ENCODE results near the gene LIMD2. TPM values are rescaled to one million over a fixed set of nuclear protein-coding genes. Genes with fewer than 3 reads are reported as not detected.

LIMD2 gene
- total RNA-seq = 9.9 and 16.6 TPM in 2 replicates

GRCh38 chr17:63699638-63700527 lies at the start of gene LIMD2:
Gene LIMD2 (minus strand): TSS chr17:63700125. CDS start chr17:63699298, 827 bp downstream.

GRCh38 chr17:63741408-63742173 lies 41.7 kb upstream of the LIMD2 start, which contains the start of gene STRADA:
Gene STRADA (minus strand): TSS chr17:63741799. CDS start chr17:63728369, 13,430 bp downstream.

Other genes with a start within 250 kb of the LIMD2 start
- 0.14 and 0.44 TPM in 2 replicates for gene ACE, start 223.1 kb downstream of the LIMD2 start, total RNA-seq
- 0.14 TPM in 1 of 2 replicates, not detected in the other for gene KCNH6, start 176.8 kb downstream of the LIMD2 start, total RNA-seq
- 28.0 and 45.7 TPM in 2 replicates for gene DCAF7, start 149.6 kb downstream of the LIMD2 start, total RNA-seq
- 14.2 and 23.5 TPM in 2 replicates for gene TACO1, start 99.2 kb downstream of the LIMD2 start, total RNA-seq
- 41.1 and 43.2 TPM in 2 replicates for gene MAP3K3, start 77.7 kb downstream of the LIMD2 start, total RNA-seq
- 19.3 and 35.8 TPM in 2 replicates for gene STRADA, start 41.7 kb upstream of the LIMD2 start, total RNA-seq
- 64.7 and 105 TPM in 2 replicates for gene CCDC47, start 73.5 kb upstream of the LIMD2 start, total RNA-seq
- gene DDX42, start 74.0 kb upstream of the LIMD2 start, total RNA-seq = 71.2 and 81.4 TPM in 2 replicates
- 41.9 and 47.3 TPM in 2 replicates for gene PSMC5, start 127.3 kb upstream of the LIMD2 start, total RNA-seq
- gene FTSJ3, start 127.5 kb upstream of the LIMD2 start, total RNA-seq = 38.5 and 71.2 TPM in 2 replicates
- gene SMARCD2, start 142.6 kb upstream of the LIMD2 start, total RNA-seq = 70.2 and 88.3 TPM in 2 replicates
- 0.14 TPM in 1 of 2 replicates, not detected in the other for gene CSH2, start 173.6 kb upstream of the LIMD2 start, total RNA-seq
- not detected in 2 replicates for gene GH2, start 181.8 kb upstream of the LIMD2 start, total RNA-seq
- not detected in 2 replicates for gene CSH1, start 196.4 kb upstream of the LIMD2 start, total RNA-seq
- not detected in 2 replicates for gene CSHL1, start 211.1 kb upstream of the LIMD2 start, total RNA-seq
- gene GH1, start 218.7 kb upstream of the LIMD2 start, total RNA-seq = not detected in 2 replicates
- gene CD79B, start 232.2 kb upstream of the LIMD2 start, total RNA-seq = not detected in 2 replicates